Ishikawa (cell line): ENCODE results near the gene SEC16A.

Source experiments
- CEBPB ChIP-seq: IDR thresholded peaks from 2 replicates; pipeline ENCODE4 v1.6.1; 2012
- CREB1 ChIP-seq: IDR thresholded peaks from 2 replicates; pipeline ENCODE4 v1.6.1; 2012; ENCODE audit warnings: low read depth
- EP300 ChIP-seq: IDR thresholded peaks from 2 replicates; pipeline ENCODE4 v1.6.1; 2012; ENCODE audit warnings: borderline replicate concordance
- RAD21 ChIP-seq: IDR thresholded peaks from 2 replicates; pipeline ENCODE4 v1.6.1; 2012; ENCODE audit warnings: low read depth
- TAF1 ChIP-seq: IDR thresholded peaks from 2 replicates; pipeline ENCODE4 v1.6.1; 2012; ENCODE audit warnings: low read depth, mild to moderate bottlenecking
- TEAD4 ChIP-seq: IDR thresholded peaks from 2 replicates; pipeline ENCODE4 v1.6.1; 2012
- ZBTB7A ChIP-seq: IDR thresholded peaks from 2 replicates; pipeline ENCODE4 v1.6.1; 2012; ENCODE audit warnings: low read depth
- TF ChIP-seq, protein P1 (sequence below): IDR thresholded peaks from 2 replicates; pipeline ENCODE4 v1.6.1; 2012
- TF ChIP-seq, protein P2 (sequence below): IDR thresholded peaks from 2 replicates; pipeline ENCODE4 v1.6.1; 2012; ENCODE audit warnings: low read depth, mild to moderate bottlenecking

- TF ChIP-seq, protein P1, sequence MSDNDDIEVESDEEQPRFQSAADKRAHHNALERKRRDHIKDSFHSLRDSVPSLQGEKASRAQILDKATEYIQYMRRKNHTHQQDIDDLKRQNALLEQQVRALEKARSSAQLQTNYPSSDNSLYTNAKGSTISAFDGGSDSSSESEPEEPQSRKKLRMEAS, result no peak
- TF ChIP-seq CREB1 (no peak), TEAD4 (no peak), ZBTB7A (no peak), TAF1 (no peak), RAD21 (no peak), CEBPB (no peak), EP300 (no peak)
- TF ChIP-seq, protein P2, sequence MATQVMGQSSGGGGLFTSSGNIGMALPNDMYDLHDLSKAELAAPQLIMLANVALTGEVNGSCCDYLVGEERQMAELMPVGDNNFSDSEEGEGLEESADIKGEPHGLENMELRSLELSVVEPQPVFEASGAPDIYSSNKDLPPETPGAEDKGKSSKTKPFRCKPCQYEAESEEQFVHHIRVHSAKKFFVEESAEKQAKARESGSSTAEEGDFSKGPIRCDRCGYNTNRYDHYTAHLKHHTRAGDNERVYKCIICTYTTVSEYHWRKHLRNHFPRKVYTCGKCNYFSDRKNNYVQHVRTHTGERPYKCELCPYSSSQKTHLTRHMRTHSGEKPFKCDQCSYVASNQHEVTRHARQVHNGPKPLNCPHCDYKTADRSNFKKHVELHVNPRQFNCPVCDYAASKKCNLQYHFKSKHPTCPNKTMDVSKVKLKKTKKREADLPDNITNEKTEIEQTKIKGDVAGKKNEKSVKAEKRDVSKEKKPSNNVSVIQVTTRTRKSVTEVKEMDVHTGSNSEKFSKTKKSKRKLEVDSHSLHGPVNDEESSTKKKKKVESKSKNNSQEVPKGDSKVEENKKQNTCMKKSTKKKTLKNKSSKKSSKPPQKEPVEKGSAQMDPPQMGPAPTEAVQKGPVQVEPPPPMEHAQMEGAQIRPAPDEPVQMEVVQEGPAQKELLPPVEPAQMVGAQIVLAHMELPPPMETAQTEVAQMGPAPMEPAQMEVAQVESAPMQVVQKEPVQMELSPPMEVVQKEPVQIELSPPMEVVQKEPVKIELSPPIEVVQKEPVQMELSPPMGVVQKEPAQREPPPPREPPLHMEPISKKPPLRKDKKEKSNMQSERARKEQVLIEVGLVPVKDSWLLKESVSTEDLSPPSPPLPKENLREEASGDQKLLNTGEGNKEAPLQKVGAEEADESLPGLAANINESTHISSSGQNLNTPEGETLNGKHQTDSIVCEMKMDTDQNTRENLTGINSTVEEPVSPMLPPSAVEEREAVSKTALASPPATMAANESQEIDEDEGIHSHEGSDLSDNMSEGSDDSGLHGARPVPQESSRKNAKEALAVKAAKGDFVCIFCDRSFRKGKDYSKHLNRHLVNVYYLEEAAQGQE, result no peak
Observed at GRCh38 chr9:136511144-136511669, 28.4 kb upstream of the SEC16A start.
